GM18867 (cell line): ENCODE data around the gene USP6NL.

Source experiments
- ATAC-seq: cut with Tn5 transposase; IDR thresholded peaks from one replicate; pipeline ENCODE4 v1.9.1; 2021; ENCODE audit warnings: mild to moderate bottlenecking, moderate library complexity; ENCODE audit not compliant: unreplicated experiment

USP6NL gene

DNA sequence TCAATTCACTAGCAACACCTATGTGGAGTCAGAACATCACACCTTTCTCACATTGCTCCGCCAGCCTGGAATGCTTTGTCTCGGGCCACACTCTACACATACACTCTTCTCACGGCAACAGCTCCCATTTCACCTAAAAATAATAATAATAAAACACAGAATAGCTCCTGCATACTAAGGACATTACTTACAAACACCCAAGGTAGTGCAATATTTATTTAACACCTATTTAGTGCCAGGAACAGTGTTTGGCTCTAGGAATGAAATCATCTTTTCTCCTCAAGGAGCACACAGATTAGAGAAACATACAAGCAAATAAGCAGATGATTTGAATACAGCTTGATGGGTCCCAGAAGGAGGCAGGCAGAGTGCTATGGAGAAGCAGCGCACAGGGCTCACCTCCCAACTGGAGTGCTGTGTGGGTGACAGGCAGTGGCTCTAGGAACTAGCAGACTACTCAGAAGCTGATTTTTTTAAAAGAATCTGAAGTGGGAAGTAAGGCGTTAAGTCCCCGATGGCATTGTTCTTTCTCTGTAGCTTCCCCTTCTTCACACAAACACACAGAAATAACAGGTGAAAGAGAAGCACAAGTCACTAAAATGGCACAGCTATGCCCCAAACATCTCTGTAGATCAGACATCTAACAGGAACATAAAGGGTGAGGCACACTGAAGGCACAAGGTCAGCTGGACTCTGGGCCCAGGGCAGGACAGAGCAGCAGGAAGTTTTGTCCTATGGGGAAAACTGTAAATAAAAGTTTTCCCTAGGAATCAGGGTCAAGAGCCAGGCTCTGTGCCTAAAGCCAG is 16.7 kb downstream of the USP6NL start:
- no peak for ATAC-seq

DNA sequence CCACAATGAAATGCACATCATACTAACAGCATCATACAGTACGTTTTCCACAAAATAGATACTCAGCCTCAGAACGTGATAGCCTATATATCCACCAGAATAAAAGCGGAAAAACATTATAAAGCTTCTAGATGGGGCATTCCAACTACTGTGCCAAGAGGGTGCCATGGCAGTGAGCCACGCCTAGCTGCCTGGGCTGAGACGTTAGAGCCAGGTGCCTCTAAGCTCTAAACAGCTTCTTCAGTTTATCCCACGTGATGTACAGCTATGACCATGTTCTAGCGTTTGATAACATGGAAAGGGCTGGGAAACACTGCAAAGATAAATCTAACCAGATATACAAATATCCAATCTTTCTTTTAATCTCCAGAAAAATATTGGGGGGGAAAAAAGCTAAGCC is 17.8 kb downstream of the USP6NL start:
- ATAC-seq, result no peak

DNA sequence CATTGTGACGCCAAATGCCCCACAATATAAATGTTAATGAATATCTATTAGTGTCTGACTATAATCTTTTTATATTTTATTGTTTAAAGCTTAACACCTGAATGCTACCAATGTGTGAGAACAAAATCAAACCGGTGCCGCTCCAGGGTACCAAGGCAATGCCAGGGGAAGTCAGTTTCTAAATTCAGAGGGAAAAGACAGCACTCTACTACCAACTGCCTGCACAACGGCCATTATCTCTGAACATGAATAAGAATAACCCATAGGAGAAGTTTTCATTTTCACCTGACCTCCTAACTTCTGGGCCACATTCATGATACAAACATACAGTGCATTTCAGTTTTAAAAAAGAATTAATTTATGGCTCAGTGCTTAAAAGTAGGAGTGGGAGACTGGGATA is 21.7 kb downstream of the USP6NL start:
- ATAC-seq, result no peak

DNA sequence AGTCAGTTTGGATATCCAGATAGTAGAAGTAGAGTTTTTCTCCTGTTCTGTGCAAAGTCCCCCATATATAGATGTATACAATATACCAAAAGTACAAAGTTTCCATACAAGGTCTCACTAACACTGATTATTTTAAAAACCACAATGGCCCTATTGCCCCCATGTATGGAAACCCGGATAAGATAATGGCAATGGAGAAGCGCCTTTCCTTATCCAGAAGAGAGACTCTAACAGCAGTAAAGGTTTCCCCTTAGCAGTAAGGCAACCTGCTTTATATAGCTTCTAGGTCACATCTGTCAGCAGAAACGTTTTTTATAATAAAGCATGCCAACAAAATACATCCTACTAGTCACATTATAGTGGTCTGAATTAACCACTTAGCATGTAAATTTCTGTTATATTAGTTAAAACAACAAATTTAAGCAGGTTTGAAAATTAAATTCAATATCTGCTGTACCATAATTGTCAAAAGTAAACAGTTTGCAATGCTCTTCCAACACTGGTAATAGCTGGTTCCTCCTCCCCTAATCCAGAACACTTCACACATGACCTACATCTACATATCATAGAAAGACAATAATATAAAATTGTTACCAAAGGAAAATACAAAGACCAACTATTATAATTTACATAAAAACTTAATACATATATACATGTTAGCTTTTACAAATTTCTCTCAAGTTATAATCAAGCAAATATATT is 22.4 kb downstream of the USP6NL start:
- ATAC-seq, result no peak

DNA sequence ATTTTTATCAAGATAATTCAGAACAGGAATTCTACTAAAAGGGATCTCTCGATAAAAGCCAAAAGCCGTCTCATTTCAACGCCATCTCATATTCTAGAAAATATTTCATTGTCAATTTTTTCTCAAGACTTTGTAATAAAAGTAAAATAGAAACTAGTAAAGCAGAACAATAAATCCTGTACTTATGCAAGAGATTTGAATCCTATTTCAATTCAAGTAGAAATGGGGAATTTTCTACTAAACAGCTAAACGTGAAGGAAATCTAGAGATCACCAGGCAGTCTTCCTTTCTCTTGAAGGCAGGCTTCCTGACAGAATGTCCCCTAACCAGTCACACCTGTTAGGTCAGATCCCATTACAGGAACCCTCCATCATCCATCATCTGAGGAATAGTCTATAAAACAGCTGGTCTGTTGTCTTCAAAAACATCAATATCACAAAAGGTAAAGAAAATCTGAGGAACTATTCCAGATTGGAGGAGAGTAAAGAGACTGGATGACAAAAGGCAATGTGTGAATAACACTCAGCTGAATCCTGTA is 23.7 kb downstream of the USP6NL start:
- ATAC-seq, result no peak

DNA sequence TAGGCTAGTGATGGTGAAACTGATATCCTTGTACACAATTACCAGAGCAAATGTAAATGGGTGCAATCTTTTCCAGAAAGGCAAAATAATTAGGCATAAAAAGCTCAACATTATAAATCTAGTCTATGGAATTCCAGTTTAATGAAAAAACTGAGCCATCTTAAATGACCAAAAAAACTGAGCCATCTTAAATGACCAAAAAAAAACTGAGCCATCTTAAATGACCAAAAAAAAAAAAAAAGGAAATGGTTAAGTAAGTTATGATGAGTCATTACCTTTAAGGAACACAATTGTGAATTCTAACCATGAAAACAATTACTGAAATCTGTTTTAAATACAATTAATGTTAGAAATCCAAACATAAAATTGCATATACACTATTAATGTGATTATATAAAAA is 25.3 kb downstream of the USP6NL start:
- no peak for ATAC-seq

DNA sequence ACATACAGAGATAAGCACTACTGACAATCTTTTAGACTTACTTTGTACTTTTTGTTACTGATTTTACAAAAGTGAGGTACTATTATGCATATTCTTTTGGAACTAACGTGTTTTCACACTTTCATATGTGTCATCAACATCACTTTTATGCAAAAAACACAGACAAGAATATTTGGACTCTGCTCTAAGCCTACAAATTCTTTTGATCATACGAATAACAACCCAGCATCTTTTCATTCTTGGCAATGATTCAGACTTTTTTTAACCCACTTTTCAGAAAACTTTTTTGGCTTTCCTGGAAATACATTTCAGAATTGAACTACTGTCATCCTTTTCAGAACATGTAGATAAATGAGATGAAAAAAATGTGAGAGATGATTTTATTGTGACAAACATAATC is 30.2 kb downstream of the USP6NL start:
- ATAC-seq, result no peak

DNA sequence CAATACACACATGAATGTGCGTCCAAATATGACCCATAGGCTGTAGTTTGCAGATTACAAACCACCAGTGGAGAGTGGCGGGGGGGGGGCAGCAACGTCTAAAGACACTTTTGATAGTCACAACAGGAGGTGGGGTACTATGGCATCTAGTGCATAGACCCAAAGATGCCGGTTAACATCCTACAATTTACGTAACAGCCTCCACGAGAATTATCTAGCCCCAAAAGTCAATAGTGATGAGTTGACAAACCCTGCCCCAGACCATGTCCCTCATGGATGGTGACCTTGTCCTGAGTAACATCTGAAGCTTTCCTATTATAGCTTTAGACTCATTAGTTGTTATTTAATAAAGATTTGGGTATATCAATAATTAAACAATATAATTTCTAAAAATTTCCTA is 31.6 kb downstream of the USP6NL start:
- ATAC-seq, result no peak

DNA sequence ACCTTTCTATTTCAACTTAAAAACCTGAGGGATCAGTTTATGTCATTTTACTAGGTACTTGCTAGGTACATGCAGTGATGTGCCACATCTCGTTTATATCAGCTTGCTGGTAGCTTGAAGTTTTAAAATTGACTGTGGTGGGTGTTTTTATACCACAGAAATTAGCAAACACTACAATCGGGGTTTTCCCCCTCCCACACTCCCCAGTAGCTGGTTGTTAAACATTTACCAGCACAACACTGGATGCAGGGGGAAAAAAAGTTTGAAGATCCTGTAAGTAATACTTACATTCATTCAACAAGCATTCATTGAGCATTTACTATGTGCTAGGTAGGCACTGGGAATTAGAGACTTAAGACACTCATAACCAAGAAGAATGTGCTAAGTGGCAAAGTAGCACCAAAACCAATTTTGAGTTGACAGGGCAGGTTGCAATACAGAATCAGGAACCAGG is 32.6 kb downstream of the USP6NL start:
- no peak for ATAC-seq

DNA sequence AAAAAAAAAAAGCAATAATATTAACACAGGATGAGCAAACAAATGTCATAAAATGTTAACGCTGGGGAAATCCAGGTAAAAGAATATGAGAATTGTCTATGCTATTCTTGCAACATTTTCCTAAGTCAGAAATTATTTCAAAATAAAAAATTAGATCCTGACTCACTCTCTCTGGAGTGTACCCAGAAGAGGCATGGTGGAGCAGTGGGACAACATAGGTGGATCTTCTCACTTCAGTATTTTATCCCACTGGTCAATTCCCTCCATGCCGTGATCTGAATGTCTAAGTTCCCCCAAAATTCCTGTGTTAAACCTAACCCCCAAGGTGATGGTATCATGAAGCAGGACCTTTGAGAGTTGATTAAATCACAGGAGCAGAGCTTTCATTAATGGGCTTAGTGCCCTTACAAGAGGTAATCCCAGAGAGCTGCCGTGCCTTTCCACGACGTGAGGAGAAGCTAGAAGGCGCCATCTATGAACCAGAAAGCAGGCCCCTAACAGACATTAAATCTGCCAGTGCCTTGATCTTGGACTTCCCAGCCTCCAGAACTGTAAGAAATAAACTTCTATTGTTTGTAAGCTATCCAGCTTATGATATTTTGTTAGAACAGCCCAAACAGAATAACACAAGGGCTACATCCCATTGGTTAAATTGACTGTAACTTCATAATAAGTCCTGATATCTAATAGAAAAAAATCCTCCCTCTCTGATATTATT is 35.2 kb downstream of the USP6NL start:
- no peak for ATAC-seq

DNA sequence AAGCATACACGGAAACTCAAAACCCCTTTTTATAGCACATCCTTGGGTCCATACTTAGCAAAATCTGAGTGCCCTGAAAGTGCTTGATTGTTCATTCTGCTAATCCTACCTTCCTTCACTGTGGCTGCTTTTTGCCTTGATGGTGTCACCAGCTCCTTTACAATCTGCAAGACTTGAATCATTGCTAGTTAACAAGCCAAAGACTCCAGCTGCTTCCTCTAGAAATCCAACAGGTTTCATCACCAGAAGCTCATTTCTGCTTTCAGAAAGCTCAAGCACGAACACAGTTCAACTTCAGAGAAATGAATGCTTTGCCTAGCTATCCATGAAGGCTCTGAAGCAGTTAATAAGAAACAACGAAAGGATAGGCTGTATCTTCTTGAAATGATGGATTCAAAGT is 38.0 kb downstream of the USP6NL start:
- ATAC-seq, result no peak

DNA sequence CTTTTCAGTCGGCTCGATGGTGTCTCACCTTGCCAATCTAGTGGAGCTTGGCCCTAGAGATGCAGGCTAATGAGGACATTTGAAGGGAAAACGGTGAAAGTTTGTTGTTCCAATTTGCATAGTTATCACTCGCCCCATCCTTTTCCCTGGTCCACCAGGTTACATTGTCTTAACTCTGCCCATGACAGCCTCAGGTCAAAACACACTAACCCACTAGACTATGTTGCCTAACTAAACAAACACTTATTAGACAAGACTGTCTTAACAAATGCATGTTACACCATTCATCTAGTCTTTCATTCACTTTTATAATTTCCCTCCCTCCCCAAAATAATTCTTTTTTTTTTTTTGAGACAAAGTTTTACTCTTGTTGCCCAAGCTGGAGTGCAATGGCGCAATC is 40.7 kb downstream of the USP6NL start:
- ATAC-seq, result no peak

DNA sequence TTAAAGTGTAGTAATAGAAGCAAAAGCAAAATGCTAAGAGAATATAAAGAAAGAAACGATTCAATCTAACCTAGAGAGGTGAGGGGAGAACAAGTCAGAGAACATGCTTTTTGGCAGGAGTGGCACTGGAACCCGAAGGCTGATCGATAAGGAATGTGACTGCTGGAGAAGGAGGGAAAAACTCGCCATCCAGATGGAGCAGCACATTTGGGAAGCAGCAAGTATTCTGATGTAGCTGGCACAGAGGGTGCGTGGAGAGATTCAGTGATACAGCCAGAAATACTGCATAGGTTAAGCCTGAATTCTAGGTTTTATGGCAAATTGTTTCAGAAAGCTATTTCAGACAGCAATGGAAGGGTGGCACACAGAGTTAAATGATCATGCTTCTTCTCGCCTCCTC is 42.0 kb downstream of the USP6NL start:
- no peak for ATAC-seq

DNA sequence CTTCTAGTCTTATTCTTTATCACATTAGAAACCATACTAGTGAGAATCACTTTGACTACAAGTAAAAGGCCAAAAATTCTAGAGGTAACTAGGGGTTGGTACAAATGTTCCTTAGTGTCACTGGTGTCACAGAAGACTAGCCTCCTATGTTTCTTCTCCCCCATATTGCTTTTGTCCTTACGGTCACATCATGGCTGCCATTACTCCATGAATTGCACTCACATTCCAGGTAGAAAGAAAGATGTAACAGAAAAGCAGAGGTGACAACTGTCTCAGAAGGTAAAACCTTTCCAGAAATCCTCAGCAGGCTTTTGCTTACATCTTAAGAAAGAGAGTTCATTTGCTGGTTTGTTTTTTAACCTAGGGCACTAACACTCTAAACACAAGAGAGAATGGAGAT is 42.9 kb downstream of the USP6NL start:
- no peak for ATAC-seq

DNA sequence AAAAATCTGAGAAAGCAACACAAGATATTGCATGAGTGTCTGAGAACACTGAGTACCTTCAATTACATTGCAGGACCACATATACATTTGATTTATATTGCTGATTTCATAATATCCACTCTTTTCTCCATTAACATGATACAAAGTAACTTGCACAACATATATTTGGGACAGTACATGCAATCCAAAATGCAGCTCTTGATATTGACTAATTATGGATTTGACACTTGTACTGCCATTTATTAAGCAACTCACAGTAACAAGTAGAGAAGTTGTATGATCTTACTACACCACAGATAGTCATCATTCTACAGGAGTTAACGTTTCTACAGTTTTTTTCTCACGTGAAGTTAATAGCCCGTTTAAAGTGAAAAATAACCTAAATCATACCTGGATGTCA is 46.7 kb downstream of the USP6NL start:
- no peak for ATAC-seq

DNA sequence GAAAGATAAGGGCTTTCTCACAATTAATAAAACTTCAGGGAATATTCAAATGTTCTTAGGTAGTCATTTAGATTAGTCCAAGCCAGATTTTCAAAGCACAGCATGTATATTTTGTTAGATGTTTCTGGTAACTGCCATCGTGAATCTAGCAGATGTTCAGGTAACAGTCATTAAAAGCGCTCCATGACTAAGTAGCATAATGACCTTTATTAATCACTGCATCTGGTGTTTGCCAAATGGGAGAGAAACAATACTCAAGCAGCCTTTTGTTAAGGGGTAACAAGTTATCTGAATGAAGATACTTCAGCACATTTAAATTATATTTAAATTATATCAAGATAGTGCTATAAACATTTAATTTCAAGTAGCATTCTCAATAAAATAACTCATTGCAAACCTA is 47.5 kb downstream of the USP6NL start:
- ATAC-seq, result no peak

DNA sequence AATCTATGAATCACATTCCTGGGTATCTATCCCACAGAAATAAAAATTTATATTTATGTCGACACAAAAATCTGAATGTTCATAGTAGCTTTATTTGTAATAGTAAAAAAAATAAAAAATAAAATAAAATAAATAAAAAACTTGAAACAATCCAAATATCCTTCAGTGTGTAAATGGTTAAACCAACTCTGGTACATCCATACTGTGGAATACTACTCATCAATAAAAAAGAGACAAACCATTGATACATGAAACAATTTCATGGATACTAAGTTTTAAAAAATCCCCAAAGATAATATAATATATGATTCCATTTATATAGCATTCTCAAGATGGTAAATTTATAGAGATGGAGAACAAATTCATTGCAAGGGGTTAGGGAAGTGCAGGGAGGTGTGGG is 48.6 kb downstream of the USP6NL start:
- ATAC-seq, result no peak

DNA sequence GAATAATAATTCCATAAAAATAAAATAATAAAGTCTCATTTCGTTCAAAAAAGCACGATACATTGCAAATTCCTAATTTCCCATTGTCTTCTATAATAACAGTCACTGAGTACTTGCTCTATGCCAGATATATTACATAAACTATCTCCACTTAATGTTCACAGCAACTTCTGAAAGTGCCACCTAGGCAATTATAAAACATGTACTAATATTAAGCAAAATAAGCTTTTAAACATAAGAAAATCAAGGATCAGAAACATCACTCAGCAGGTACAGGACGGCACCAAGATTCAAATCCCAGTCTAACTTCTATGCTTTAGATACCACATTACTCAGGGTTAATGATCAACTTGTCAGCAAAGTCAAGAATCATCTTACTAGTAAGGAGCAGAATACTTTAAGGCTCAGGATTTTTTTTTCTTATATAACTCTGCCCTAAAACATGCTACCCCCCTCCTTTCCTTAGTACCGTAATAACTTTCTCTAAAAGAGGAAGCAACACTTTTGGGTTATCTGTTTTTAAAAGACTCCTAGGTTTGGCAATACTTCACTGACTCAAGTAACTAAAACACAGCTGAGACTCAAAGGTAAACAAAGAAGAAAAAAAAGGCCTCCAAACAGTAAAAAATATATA is 51.3 kb downstream of the USP6NL start:
- ATAC-seq, result peak; percentile 81

DNA sequence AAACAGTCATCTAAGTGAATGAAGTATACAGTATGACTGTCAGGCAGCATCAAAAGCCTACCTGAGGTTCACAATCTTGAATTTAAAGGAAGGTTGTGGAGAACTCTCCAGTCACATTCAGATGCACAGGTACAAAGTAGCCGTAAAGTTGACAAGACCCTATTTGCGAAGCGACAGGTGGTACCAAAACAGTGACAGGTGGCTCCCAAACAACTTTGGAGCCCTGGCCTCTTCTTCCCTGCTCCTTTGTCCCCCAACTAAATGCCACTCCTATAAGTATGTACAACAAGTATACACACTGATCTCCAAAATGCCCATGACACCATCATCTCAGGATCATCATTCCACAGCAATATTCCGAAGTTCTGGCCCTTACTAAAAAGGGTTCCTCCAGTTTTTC is 53.5 kb downstream of the USP6NL start:
- ATAC-seq, result no peak

DNA sequence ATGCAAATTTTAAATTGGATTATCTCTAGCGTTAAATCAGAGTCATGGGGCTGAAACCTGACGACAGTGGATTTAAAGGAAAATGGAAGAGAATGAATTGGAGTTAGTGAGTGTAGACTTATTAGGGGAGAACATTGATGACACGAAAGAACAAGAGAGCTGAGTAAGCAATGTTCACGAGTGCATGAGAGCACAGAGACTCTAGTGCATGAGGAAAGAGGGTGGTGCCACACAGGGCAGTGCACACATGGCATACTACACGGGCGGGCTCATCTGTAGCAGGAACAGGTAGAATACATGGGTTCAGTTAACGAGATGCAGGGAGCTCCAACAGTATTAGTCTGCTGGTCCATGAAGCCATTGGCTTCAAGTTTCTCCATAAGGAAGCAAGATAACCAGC is 53.9 kb downstream of the USP6NL start:
- no peak for ATAC-seq

DNA sequence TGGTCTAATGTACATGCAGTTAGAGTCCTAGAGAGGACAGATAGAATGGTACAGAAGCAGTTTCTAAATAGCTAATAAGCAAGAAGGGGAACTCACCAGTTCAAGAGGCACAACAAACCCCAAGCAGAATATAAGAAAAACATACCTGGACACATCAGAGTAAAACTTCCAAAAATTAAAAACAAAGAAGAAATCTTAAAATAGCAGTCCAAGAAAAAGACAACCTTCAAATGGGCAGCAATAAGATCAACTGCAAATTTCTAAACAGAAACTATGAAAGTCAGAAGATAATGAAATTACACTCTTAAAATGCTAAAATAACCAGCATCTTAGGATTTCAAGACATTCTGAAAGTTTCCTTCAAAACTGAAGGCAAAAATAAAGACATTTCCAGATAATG is 55.9 kb downstream of the USP6NL start:
- ATAC-seq, result no peak
